HEK293 (cell line): ENCODE measurements around the gene GPX3.

Experiments
- YY1 ChIP-seq: fragments of 450-650 bp; formaldehyde crosslinking; IDR thresholded peaks from 2 replicates; pipeline ENCODE4 v1.5.1; 2018; ENCODE audit warnings: missing biosample characterization, missing genetic modification characterization
- ZNF600 ChIP-seq: fragments of 450-650 bp; formaldehyde crosslinking; IDR thresholded peaks from 2 replicates; pipeline ENCODE4 v1.5.1; 2016; ENCODE audit warnings: missing biosample characterization, missing genetic modification characterization
- TF ChIP-seq, protein P1 (sequence below): fragments of 450-650 bp; formaldehyde crosslinking; IDR thresholded peaks from 2 replicates; pipeline ENCODE4 v1.5.1; 2017; ENCODE audit warnings: missing biosample characterization, mild to moderate bottlenecking, missing genetic modification characterization, moderate library complexity
- TF ChIP-seq, protein P2 (sequence below): fragments of 450-650 bp; formaldehyde crosslinking; IDR thresholded peaks from 2 replicates; pipeline ENCODE4 v1.5.1; 2016; ENCODE audit warnings: missing biosample characterization, missing genetic modification characterization

DNA sequence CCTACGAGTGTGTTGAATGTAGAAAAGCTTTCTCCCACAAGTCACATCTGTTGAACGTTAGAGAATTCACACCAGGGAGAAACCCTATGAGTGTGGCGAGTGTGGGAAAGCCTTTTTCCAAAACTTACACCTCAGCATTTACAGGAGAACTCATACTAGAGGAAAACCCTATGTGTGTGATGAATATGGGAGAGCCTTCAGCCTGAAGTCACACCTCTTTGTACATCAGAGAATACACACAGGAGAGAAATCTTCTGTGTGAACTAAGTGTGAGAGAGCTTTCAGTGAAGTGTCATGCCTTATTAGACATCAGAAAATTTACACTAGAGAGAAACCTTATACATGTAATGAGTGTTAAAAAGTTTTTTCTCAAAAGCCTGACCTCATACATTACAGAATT lies 41.8 kb upstream of the GPX3 start:
- TF ChIP-seq, protein P1, sequence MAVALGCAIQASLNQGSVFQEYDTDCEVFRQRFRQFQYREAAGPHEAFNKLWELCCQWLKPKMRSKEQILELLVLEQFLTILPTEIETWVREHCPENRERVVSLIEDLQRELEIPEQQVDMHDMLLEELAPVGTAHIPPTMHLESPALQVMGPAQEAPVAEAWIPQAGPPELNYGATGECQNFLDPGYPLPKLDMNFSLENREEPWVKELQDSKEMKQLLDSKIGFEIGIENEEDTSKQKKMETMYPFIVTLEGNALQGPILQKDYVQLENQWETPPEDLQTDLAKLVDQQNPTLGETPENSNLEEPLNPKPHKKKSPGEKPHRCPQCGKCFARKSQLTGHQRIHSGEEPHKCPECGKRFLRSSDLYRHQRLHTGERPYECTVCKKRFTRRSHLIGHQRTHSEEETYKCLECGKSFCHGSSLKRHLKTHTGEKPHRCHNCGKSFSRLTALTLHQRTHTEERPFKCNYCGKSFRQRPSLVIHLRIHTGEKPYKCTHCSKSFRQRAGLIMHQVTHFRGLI (tag by site-specific recombination) = no peak
- TF ChIP-seq, protein P2, sequence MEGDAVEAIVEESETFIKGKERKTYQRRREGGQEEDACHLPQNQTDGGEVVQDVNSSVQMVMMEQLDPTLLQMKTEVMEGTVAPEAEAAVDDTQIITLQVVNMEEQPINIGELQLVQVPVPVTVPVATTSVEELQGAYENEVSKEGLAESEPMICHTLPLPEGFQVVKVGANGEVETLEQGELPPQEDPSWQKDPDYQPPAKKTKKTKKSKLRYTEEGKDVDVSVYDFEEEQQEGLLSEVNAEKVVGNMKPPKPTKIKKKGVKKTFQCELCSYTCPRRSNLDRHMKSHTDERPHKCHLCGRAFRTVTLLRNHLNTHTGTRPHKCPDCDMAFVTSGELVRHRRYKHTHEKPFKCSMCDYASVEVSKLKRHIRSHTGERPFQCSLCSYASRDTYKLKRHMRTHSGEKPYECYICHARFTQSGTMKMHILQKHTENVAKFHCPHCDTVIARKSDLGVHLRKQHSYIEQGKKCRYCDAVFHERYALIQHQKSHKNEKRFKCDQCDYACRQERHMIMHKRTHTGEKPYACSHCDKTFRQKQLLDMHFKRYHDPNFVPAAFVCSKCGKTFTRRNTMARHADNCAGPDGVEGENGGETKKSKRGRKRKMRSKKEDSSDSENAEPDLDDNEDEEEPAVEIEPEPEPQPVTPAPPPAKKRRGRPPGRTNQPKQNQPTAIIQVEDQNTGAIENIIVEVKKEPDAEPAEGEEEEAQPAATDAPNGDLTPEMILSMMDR (tag by site-specific recombination) = no peak
- TF ChIP-seq ZNF600 (tag by site-specific recombination) (no peak), YY1 (tag by site-specific recombination) (no peak)
